ENCODE measurements around the gene FBXL13. TPM values are rescaled to one million over a fixed set of nuclear protein-coding genes. Genes with fewer than 3 reads are reported as not detected.

Gene FBXL13
- total and polyA plus RNA-seq, 2 of the 8 experiments (the other 6 are each of a cell fraction or from before 2014, with no cell fraction given) = 1.2 to 2.8 TPM

- TF ChIP-seq CHD7 (IDR thresholded peaks at IDR 0.05; ENCODE audit: insufficient replicate concordance, low read length) = no peak
- TF ChIP-seq SRF (IDR thresholded peaks at IDR 0.05; ENCODE audit: low read depth, low read length) = no peak
- no peak for TF ChIP-seq MAX (IDR thresholded peaks at IDR 0.05)
Measured at GRCh38 chr7:102992938-102993717, 81.5 kb downstream of the FBXL13 start (continued).

All from H1 (cell line).